HEK293 (cell line): ENCODE measurements around the gene AQP1.

Experiments
- BCL11A ChIP-seq: fragments of 450-650 bp; formaldehyde crosslinking; IDR thresholded peaks from 2 replicates; pipeline ENCODE4 v1.5.1; 2016; ENCODE audit warnings: low read depth, missing biosample characterization, missing genetic modification characterization
- REST ChIP-seq: fragments of 450-650 bp; formaldehyde crosslinking; IDR thresholded peaks from 2 replicates; pipeline ENCODE4 v1.5.1; 2016; ENCODE audit warnings: missing biosample characterization, missing genetic modification characterization
- ZNF140 ChIP-seq: fragments of 450-650 bp; formaldehyde crosslinking; IDR thresholded peaks from 2 replicates; pipeline ENCODE4 v1.5.1; 2016; ENCODE audit warnings: missing biosample characterization, missing genetic modification characterization

GRCh38 chr7:30908681-30909080 is 3.0 kb upstream of the AQP1 start:
- no peak for TF ChIP-seq BCL11A (tag by site-specific recombination)
- no peak for TF ChIP-seq ZNF140 (tag by site-specific recombination)
- no peak for TF ChIP-seq REST (tag by site-specific recombination)
